HUES6 (cell line): Measurements from ENCODE around the gene DHTKD1.

Source experiments
- H3K27ac ChIP-seq: 2 replicates; pipeline ENCODE4 v1.7.0; 2013; ENCODE audit warnings: low read depth, mild to moderate bottlenecking, low read length, inconsistent platforms
- H3K27me3 ChIP-seq: 2 replicates; pipeline ENCODE4 v1.6.1; 2013; ENCODE audit warnings: low read length; ENCODE audit not compliant: control insufficient read depth, insufficient read depth
- H3K36me3 ChIP-seq: 2 replicates; pipeline ENCODE4 v1.6.1; 2013; ENCODE audit warnings: low read length; ENCODE audit not compliant: control insufficient read depth, insufficient read depth
- H3K4me1 ChIP-seq: 2 replicates; pipeline ENCODE4 v1.6.1; 2013; ENCODE audit warnings: low read length; ENCODE audit not compliant: control insufficient read depth, insufficient read depth
- H3K4me3 ChIP-seq: 2 replicates; pipeline ENCODE4 v1.5.1; 2013; ENCODE audit warnings: low read depth, low read length
- H3K9ac ChIP-seq: one replicate; pipeline ENCODE4 v1.6.1; 2013; ENCODE audit warnings: mild to moderate bottlenecking, low read length
- H3K9me3 ChIP-seq: 2 replicates; pipeline ENCODE4 v1.6.1; 2013; ENCODE audit warnings: low read depth, low read length; ENCODE audit not compliant: control insufficient read depth, insufficient read depth

DHTKD1 gene

GRCh38 chr10:12068449-12069269 lies at the start of gene DHTKD1:
DHTKD1 (plus strand) TSS chr10:12068954; CDS start chr10:12069034, 80 bp downstream.
- H3K27ac ChIP-seq: peak within 1 kb of the TSS; percentile 93
- H3K4me3 ChIP-seq: peak within 1 kb of the TSS; percentile 94
- no peaks in the 10 kb centered on the region for H3K27me3 ChIP-seq
- H3K9ac ChIP-seq: peak within 1 kb of the TSS; percentile 94
- H3K36me3 ChIP-seq: no peaks in the 10 kb centered on the region
- peaks cover 14% of the 10 kb centered on the region; the same call in 1 of the 2 replicates for H3K4me1 ChIP-seq
- no peaks in the 10 kb centered on the region for H3K9me3 ChIP-seq

- Histone ChIP-seq H3K36me3 (0 out of 2 replicates have a peak, but pooled peaks cover 3% of the 10 kb centered on the region), H3K27ac (0 out of 2 replicates have a peak overlapping the region, but pooled peaks have one; percentile 1), H3K4me1 (no peaks in the 10 kb centered on the region), H3K4me3 (no peak overlapping the region), H3K27me3 (no peaks in the 10 kb centered on the region), H3K9me3 (no peaks in the 10 kb centered on the region), H3K9ac (no peak overlapping the region)
These were observed 49.3 kb upstream of the DHTKD1 start for GRCh38 chr10:12019283-12019971.

- Histone ChIP-seq H3K4me3 (no peak overlapping the region), H3K9ac (no peak overlapping the region), H3K27ac (no peak overlapping the region), H3K9me3 (no peaks in the 10 kb centered on the region), H3K4me1 (no peaks in the 10 kb centered on the region), H3K27me3 (no peaks in the 10 kb centered on the region), H3K36me3 (0 out of 2 replicates have a peak, but pooled peaks cover 3% of the 10 kb centered on the region)
These were observed 48.2 kb upstream of the DHTKD1 start for GRCh38 chr10:12020574-12020973.

- no peaks in the 10 kb centered on the region for H3K27me3 ChIP-seq
- no peak overlapping the region for H3K4me3 ChIP-seq
- H3K36me3 ChIP-seq: peaks cover 10% of the 10 kb centered on the region
- no peak overlapping the region for H3K27ac ChIP-seq
- H3K9me3 ChIP-seq: no peaks in the 10 kb centered on the region
- H3K4me1 ChIP-seq: no peaks in the 10 kb centered on the region
- H3K9ac ChIP-seq: no peak overlapping the region
These were observed 46.0 kb upstream of the DHTKD1 start for GRCh38 chr10:12022580-12023257.

- peaks cover 29% of the 10 kb centered on the region for H3K36me3 ChIP-seq
- H3K4me3 ChIP-seq: no peak overlapping the region
- no peaks in the 10 kb centered on the region for H3K4me1 ChIP-seq
- no peak overlapping the region for H3K9ac ChIP-seq
- no peak overlapping the region for H3K27ac ChIP-seq
- no peaks in the 10 kb centered on the region for H3K9me3 ChIP-seq
- no peaks in the 10 kb centered on the region for H3K27me3 ChIP-seq
These were observed 43.2 kb upstream of the DHTKD1 start for GRCh38 chr10:12025591-12025990.

GRCh38 chr10:12027539-12027938 lies 41.2 kb upstream of the DHTKD1 start:
- Histone ChIP-seq H3K4me1 (no peaks in the 10 kb centered on the region), H3K36me3 (peaks cover 39% of the 10 kb centered on the region), H3K27ac (no peak overlapping the region), H3K27me3 (no peaks in the 10 kb centered on the region), H3K4me3 (no peak overlapping the region), H3K9ac (no peak overlapping the region), H3K9me3 (no peaks in the 10 kb centered on the region)

GRCh38 chr10:12031404-12031803 lies 37.4 kb upstream of the DHTKD1 start:
- H3K4me3 ChIP-seq: no peak overlapping the region
- H3K27ac ChIP-seq: no peak overlapping the region
- no peaks in the 10 kb centered on the region for H3K9me3 ChIP-seq
- H3K9ac ChIP-seq: no peak overlapping the region
- H3K36me3 ChIP-seq: peaks cover 61% of the 10 kb centered on the region
- H3K4me1 ChIP-seq: no peaks in the 10 kb centered on the region
- H3K27me3 ChIP-seq: no peaks in the 10 kb centered on the region

GRCh38 chr10:12036073-12036655 lies 32.6 kb upstream of the DHTKD1 start:
- Histone ChIP-seq H3K9me3 (no peaks in the 10 kb centered on the region), H3K4me1 (0 out of 2 replicates have a peak, but pooled peaks cover 5% of the 10 kb centered on the region), H3K27ac (no peak overlapping the region), H3K4me3 (no peak overlapping the region), H3K9ac (no peak overlapping the region), H3K27me3 (no peaks in the 10 kb centered on the region), H3K36me3 (peaks cover 33% of the 10 kb centered on the region)

GRCh38 chr10:12041766-12042408 lies 26.9 kb upstream of the DHTKD1 start:
- peaks cover 15% of the 10 kb centered on the region for H3K4me1 ChIP-seq
- H3K9ac ChIP-seq: peak overlapping the region; percentile 100
- H3K36me3 ChIP-seq: no peaks in the 10 kb centered on the region
- H3K4me3 ChIP-seq: peak overlapping the region; percentile 97
- no peaks in the 10 kb centered on the region for H3K27me3 ChIP-seq
- no peaks in the 10 kb centered on the region for H3K9me3 ChIP-seq
- H3K27ac ChIP-seq: peak overlapping the region; percentile 100

- peaks cover 15% of the 10 kb centered on the region for H3K4me1 ChIP-seq
- no peaks in the 10 kb centered on the region for H3K9me3 ChIP-seq
- H3K4me3 ChIP-seq: peak overlapping the region; percentile 97
- H3K36me3 ChIP-seq: no peaks in the 10 kb centered on the region
- peak overlapping the region; percentile 100 for H3K27ac ChIP-seq
- H3K27me3 ChIP-seq: no peaks in the 10 kb centered on the region
- peak overlapping the region; percentile 100 for H3K9ac ChIP-seq
These were observed 26.4 kb upstream of the DHTKD1 start for GRCh38 chr10:12042409-12042796.
